Measurements from ENCODE around the gene XPR1.

DNA sequence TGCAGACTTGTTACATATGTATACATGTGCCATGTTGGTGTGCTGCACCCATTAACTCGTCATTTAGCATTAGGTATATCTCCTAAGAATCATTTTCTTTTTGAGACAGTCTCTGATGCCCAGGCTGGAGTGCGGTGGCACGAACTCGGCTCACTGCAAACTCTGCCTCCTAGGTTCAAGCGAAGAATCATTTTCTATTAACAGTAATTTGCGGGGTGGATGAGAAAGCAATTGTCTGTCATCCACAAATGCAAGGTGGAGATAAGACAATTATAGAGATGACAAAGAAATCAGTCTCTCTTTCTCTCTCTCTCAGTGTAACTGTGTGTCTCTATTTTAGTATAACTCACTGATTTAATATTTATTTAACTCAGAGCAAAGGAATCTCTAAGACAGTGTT is 149.9 kb downstream of the XPR1 start:
- no peak for TF ChIP-seq CTCF (IDR thresholded peaks at IDR 0.05)
- TF ChIP-seq POLR2A (IDR thresholded peaks at IDR 0.05) = no peak
- TF ChIP-seq EP300 (IDR thresholded peaks at IDR 0.05) = no peak
